ENCODE results near the gene RIN3. TPM values are rescaled to one million over a fixed set of nuclear protein-coding genes. Genes with fewer than 3 reads are reported as not detected.

Gene RIN3
- total RNA-seq, 1 donor, result 7.3 TPM

DNA sequence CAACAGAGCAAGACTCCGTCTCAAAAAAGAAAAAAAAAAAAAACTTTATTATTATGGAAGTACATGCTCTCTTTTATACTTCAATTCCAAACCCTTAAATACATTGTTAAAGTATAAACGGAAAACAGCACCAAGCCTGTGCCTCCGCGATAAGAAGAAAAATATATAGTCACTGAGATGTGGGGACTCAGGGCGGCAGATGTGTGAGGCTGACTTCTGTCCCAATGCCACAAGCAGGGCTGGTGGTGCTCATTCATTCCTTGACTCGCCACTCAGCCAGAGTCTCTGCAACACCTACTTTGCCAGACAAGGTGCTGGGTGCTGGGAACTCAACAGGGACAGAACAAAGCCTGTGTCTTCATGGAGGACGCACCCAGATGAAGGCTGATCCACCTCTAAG lies 221.0 kb downstream of the RIN3 start:
- no peak for DNase-seq (ENCODE audit: low read depth)
- TF ChIP-seq, protein P1, sequence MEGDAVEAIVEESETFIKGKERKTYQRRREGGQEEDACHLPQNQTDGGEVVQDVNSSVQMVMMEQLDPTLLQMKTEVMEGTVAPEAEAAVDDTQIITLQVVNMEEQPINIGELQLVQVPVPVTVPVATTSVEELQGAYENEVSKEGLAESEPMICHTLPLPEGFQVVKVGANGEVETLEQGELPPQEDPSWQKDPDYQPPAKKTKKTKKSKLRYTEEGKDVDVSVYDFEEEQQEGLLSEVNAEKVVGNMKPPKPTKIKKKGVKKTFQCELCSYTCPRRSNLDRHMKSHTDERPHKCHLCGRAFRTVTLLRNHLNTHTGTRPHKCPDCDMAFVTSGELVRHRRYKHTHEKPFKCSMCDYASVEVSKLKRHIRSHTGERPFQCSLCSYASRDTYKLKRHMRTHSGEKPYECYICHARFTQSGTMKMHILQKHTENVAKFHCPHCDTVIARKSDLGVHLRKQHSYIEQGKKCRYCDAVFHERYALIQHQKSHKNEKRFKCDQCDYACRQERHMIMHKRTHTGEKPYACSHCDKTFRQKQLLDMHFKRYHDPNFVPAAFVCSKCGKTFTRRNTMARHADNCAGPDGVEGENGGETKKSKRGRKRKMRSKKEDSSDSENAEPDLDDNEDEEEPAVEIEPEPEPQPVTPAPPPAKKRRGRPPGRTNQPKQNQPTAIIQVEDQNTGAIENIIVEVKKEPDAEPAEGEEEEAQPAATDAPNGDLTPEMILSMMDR (IDR thresholded peaks at IDR 0.05; ENCODE audit: insufficient read depth, low read depth, low read length), result no peak
- no peak overlapping the region for H3K4me3 ChIP-seq (ENCODE audit: low read depth, low read length)

DNA sequence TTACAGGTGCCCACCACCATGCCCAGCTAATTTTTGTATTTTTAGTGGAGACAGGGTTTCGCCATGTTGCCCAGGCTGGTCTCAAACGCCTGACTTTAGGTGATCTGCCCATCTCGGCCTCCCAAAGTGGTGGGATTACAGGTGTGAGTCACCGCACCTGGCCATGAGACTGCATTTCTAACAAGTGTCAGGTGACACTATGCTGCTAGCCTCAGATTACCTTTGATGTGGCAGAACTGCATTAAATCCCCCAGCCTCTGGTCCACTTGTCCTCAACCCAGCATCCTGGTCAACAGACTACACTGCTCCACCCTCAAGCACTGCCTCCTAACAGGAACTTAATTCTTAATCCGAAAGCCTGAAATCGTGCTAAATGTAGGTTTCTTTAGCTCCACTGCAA lies 221.8 kb downstream of the RIN3 start:
- TF ChIP-seq, protein P1 (IDR thresholded peaks at IDR 0.05; ENCODE audit: insufficient read depth, low read depth, low read length), result no peak
- DNase-seq (ENCODE audit: low read depth), result no peak
- no peak overlapping the region for H3K4me3 ChIP-seq (ENCODE audit: low read depth, low read length)

DNA sequence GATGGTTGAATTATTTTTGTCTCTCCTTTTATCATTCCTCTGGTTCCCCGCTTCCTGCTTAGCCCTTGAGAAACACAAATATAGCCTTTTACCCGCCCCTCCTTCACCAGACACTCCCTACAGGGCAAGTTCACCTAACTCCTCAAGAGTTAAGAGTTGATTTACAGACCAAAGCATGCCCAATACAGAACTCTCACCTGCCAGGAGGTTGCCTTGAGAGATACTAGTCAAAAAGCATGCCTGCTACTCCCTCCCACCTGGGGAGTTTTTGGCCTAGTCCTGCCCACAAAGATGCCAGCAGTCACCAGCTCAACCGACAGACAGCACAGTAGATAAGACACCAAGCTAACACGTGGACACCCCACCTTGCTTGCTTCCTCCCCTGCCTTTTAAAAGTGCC lies 223.6 kb downstream of the RIN3 start:
- no peak for DNase-seq (ENCODE audit: low read depth)
- TF ChIP-seq, protein P1 (IDR thresholded peaks at IDR 0.05; ENCODE audit: insufficient read depth, low read depth, low read length), result no peak
- no peak overlapping the region for H3K4me3 ChIP-seq (ENCODE audit: low read depth, low read length)

DNA sequence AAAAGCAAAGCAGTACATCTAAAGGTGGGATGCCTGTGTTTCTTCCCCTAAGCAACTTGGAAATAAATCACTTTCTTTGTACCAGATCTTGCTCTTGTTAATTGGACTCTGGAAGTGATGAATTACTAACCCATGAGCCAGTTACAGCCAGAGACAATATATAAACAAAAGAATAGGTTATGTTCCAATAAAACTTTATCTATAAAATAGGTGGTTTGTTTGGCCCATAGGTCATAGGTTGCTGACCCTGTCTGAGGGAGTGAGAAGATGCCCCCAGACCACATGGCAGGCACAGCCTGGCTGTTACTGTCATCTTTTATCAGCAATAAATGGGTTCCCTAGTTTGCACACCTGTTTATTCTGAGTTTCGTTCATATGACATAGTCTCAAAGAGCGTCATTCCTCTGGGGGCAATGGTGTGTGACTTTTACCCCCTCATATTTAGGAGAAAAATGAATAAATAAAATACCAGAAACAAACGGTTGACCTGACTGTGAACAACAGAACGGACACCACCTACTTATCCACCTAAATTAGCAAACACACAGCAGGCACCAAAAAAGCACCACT lies 224.1 kb downstream of the RIN3 start:
- no peak overlapping the region for H3K4me3 ChIP-seq (ENCODE audit: low read depth, low read length)
- TF ChIP-seq, protein P1 (IDR thresholded peaks at IDR 0.05; ENCODE audit: insufficient read depth, low read depth, low read length), result no peak
- DNase-seq (ENCODE audit: low read depth), result no peak

Other genes starting within 250 kb of the RIN3 start
- gene SLC24A4, start 190.6 kb upstream of the RIN3 start, total RNA-seq, result not detected in 2 replicates
- gene LGMN, start 234.8 kb downstream of the RIN3 start, total RNA-seq, result 41.5 and 45.7 TPM in 2 replicates

All from fibroblast of villous mesenchyme (primary cell).